Measurements from ENCODE around the gene PODN. TPM values are rescaled to one million over a fixed set of nuclear protein-coding genes. Genes with fewer than 3 reads are reported as not detected.

The PODN gene
- total RNA-seq, 1 donor from 2014 or later, result 0.10 TPM

- peaks cover 9% of the 10 kb centered on the region for H3K27me3 Mint-ChIP-seq (ENCODE audit: unreplicated experiment)
- TF ChIP-seq, protein P1, sequence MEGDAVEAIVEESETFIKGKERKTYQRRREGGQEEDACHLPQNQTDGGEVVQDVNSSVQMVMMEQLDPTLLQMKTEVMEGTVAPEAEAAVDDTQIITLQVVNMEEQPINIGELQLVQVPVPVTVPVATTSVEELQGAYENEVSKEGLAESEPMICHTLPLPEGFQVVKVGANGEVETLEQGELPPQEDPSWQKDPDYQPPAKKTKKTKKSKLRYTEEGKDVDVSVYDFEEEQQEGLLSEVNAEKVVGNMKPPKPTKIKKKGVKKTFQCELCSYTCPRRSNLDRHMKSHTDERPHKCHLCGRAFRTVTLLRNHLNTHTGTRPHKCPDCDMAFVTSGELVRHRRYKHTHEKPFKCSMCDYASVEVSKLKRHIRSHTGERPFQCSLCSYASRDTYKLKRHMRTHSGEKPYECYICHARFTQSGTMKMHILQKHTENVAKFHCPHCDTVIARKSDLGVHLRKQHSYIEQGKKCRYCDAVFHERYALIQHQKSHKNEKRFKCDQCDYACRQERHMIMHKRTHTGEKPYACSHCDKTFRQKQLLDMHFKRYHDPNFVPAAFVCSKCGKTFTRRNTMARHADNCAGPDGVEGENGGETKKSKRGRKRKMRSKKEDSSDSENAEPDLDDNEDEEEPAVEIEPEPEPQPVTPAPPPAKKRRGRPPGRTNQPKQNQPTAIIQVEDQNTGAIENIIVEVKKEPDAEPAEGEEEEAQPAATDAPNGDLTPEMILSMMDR (IDR thresholded peaks at IDR 0.05; ENCODE audit: unreplicated experiment), result no peak
- H3K9me3 Mint-ChIP-seq (ENCODE audit: unreplicated experiment), result no peaks in the 10 kb centered on the region
- no peak overlapping the region for H3K4me3 Mint-ChIP-seq (ENCODE audit: unreplicated experiment)
- H3K36me3 Mint-ChIP-seq (ENCODE audit: low read depth, unreplicated experiment), result no peaks in the 10 kb centered on the region
- peak overlapping the region; percentile 39 for H3K27ac Mint-ChIP-seq (ENCODE audit: unreplicated experiment)
- H3K4me1 Mint-ChIP-seq (ENCODE audit: unreplicated experiment), result peaks cover 17% of the 10 kb centered on the region
- no peak for DNase-seq (ENCODE audit: low spot score)
These were observed 20.9 kb downstream of the PODN start for GRCh38 chr1:53082826-53083455.

DNA sequence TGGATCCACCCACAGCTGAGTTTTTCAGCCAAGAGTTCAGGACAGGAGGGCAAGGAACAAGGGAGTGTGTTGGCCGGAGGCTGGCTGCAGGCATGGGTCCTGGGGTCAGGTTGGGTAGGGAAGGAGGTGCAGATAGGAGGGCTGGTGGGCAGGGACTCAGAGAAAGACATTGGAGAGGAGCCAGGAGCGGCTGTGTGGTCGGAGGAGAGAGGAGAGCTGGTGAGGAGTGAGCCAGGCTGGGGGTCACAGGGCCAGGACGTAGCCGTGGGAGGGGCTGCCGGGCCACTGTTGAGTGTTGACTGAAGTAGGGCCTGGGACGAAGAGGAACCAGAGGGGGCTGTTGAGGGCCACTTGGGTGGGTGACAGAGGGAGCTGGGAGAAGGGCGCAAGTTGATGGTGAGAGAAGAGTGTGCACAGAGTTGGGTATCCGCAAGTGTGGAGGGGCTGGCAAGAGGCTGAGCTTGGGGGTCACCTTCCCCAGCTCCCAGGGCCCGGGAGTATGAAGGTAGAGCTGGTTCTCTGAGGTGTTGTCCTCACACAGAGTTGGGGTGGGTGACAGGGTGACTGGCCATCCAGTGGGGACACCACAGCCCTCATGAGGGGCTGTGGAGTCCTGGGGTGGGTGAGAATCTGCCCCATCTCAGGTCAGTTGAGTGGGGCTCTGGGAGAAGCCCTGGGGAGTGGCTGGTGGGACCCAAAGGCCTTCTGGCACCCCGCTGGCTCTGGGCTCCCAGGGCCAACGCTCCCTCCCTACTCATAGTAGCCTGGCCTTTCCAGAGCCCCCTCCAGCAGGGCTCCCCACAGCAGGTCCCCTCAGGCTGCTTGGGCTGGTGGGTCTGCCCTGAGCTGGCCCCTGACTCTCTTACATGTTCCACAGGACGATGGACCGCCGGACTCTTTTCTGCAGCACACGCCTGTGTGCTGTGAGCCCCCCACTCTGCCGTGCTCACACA, 21.9 kb downstream of the PODN start:
- H3K36me3 Mint-ChIP-seq (ENCODE audit: low read depth, unreplicated experiment), result no peaks in the 10 kb centered on the region
- no peaks in the 10 kb centered on the region for H3K9me3 Mint-ChIP-seq (ENCODE audit: unreplicated experiment)
- TF ChIP-seq, protein P1 (IDR thresholded peaks at IDR 0.05; ENCODE audit: unreplicated experiment), result no peak
- H3K27me3 Mint-ChIP-seq (ENCODE audit: unreplicated experiment), result peaks cover 6% of the 10 kb centered on the region
- DNase-seq (ENCODE audit: low spot score), result no peak
- peak overlapping the region; percentile 70 for H3K27ac Mint-ChIP-seq (ENCODE audit: unreplicated experiment)
- H3K4me1 Mint-ChIP-seq (ENCODE audit: unreplicated experiment), result peaks cover 17% of the 10 kb centered on the region
- H3K4me3 Mint-ChIP-seq (ENCODE audit: unreplicated experiment), result no peak overlapping the region

GRCh38 chr1:53084589-53084971, 22.6 kb downstream of the PODN start:
- Mint-ChIP-seq H3K27ac (ENCODE audit: unreplicated experiment) (no peak overlapping the region), H3K36me3 (ENCODE audit: low read depth, unreplicated experiment) (no peaks in the 10 kb centered on the region), H3K4me1 (ENCODE audit: unreplicated experiment) (peaks cover 17% of the 10 kb centered on the region), H3K27me3 (ENCODE audit: unreplicated experiment) (peaks cover 3% of the 10 kb centered on the region), H3K4me3 (ENCODE audit: unreplicated experiment) (no peak overlapping the region), H3K9me3 (ENCODE audit: unreplicated experiment) (no peaks in the 10 kb centered on the region)
- DNase-seq (ENCODE audit: low spot score), result no peak
- TF ChIP-seq, protein P1 (IDR thresholded peaks at IDR 0.05; ENCODE audit: unreplicated experiment), result no peak

DNA sequence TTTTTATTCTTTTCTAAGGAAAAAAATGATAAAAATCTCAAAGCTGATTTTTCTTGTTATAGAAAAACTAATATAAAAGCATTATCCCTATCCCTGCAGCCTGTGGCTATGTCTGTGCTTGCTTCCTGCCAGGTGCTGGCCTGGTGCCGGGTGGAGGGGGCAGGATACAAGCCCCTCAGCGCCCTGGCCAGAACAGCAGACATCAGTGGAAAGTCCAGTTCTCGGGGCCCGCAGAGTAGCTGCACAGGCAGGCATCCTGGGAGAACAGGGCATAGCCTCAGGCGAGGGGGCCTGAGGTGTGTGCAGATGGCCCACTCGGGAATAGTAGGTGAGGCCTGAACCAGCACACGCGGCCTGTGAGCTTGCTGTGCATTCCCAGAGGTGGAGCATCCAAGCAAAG, 23.4 kb downstream of the PODN start:
- H3K4me1 Mint-ChIP-seq (ENCODE audit: unreplicated experiment), result peaks cover 17% of the 10 kb centered on the region
- no peaks in the 10 kb centered on the region for H3K36me3 Mint-ChIP-seq (ENCODE audit: low read depth, unreplicated experiment)
- H3K27ac Mint-ChIP-seq (ENCODE audit: unreplicated experiment), result no peak overlapping the region
- no peak overlapping the region for H3K4me3 Mint-ChIP-seq (ENCODE audit: unreplicated experiment)
- no peaks in the 10 kb centered on the region for H3K9me3 Mint-ChIP-seq (ENCODE audit: unreplicated experiment)
- TF ChIP-seq, protein P1 (IDR thresholded peaks at IDR 0.05; ENCODE audit: unreplicated experiment), result no peak
- H3K27me3 Mint-ChIP-seq (ENCODE audit: unreplicated experiment), result peaks cover 3% of the 10 kb centered on the region
- no peak for DNase-seq (ENCODE audit: low spot score)
